HEK293 (cell line): Measurements from ENCODE around the gene TRAF1.

Experiments used
- CTCF ChIA-PET: fragments of 350-600 bp; formaldehyde crosslinking; extraction: SDS; loops from one replicate; lab custom pipeline; 2021; ENCODE audit warnings: antibody characterized with exemption; lab: Yijun Ruan, JAX
- POLR2A ChIA-PET: fragments of 300-600 bp; formaldehyde crosslinking; extraction: SDS; loops from one replicate; lab custom pipeline; 2020; ENCODE audit warnings: antibody characterized with exemption, inconsistent platforms; lab: Yijun Ruan, JAX
- H3K27ac ChIP-seq: fragments of 200-500 bp; sonication (Bioruptor generic); 2 replicates; pipeline ENCODE4 v1.5.1; 2014; ENCODE audit warnings: low read depth, low read length, control low read depth, inconsistent platforms; ENCODE audit errors: extremely low read depth
- H3K36me3 ChIP-seq, 2 experiments: fragments of 200-500 bp in 1 of 2; sonication (Bioruptor generic) in 1 of 2; 1 replicate in 1 of 2; 2 replicates in 1 of 2; pipeline ENCODE4 v1.5.1; 2014 to 2017; ENCODE audit warnings: inconsistent platforms in 2 of 2, low read length in 2 of 2; ENCODE audit not compliant: control insufficient read depth in 2 of 2, insufficient read depth in 1 of 2
- H3K4me1 ChIP-seq: fragments of 200-500 bp; sonication (Bioruptor generic); 2 replicates; pipeline ENCODE4 v1.5.1; 2014; ENCODE audit warnings: mild to moderate bottlenecking, low read length, inconsistent platforms; ENCODE audit not compliant: control insufficient read depth, insufficient read depth
- H3K4me3 ChIP-seq: 2 replicates; pipeline ENCODE4 v1.5.1; 2011; ENCODE audit warnings: low read depth, mild to moderate bottlenecking, control low read depth, low read length, moderate library complexity
- H3K9me3 ChIP-seq: fragments of 200-500 bp; sonication (Bioruptor generic); 2 replicates; pipeline ENCODE4 v1.5.1; 2014; ENCODE audit warnings: low read depth, low read length, inconsistent platforms; ENCODE audit not compliant: control insufficient read depth, insufficient read depth
- KLF1 ChIP-seq: fragments of 450-650 bp; formaldehyde crosslinking; IDR thresholded peaks from 2 replicates; pipeline ENCODE4 v1.5.1; 2016; ENCODE audit warnings: missing biosample characterization, missing genetic modification characterization
- OVOL3 ChIP-seq: fragments of 450-650 bp; formaldehyde crosslinking; IDR thresholded peaks from 2 replicates; pipeline ENCODE4 v1.5.1; 2016; ENCODE audit warnings: missing biosample characterization, missing genetic modification characterization
- SCRT1 ChIP-seq: fragments of 450-650 bp; formaldehyde crosslinking; IDR thresholded peaks from 2 replicates; pipeline ENCODE4 v1.5.1; 2016; ENCODE audit warnings: missing biosample characterization, missing genetic modification characterization, borderline replicate concordance
- SETDB1 ChIP-seq: IDR thresholded peaks from one replicate; pipeline ENCODE4 v1.6.1; 2017; ENCODE audit warnings: mild to moderate bottlenecking, low read length, moderate library complexity, mixed read lengths; ENCODE audit not compliant: insufficient read length
- ZFHX2 ChIP-seq: fragments of 450-650 bp; formaldehyde crosslinking; conservative IDR thresholded peaks from 2 replicates; pipeline ENCODE4 v1.5.1; 2016; ENCODE audit warnings: missing biosample characterization, missing genetic modification characterization
- ZNF248 ChIP-seq: fragments of 450-650 bp; formaldehyde crosslinking; IDR thresholded peaks from 2 replicates; pipeline ENCODE4 v1.5.1; 2017; ENCODE audit warnings: missing biosample characterization, missing genetic modification characterization
- ZNF350 ChIP-seq: fragments of 450-650 bp; formaldehyde crosslinking; IDR thresholded peaks from 2 replicates; pipeline ENCODE4 v1.5.0; 2017; ENCODE audit warnings: missing biosample characterization, mild to moderate bottlenecking, missing genetic modification characterization
- ZNF416 ChIP-seq: fragments of 450-650 bp; formaldehyde crosslinking; IDR thresholded peaks from 2 replicates; pipeline ENCODE4 v1.5.1; 2016; ENCODE audit warnings: missing biosample characterization, missing genetic modification characterization
- ZNF510 ChIP-seq: fragments of 450-650 bp; formaldehyde crosslinking; IDR thresholded peaks from 2 replicates; pipeline ENCODE4 v1.5.1; 2018; ENCODE audit warnings: mild to moderate bottlenecking, missing genetic modification characterization, missing biosample characterization; ENCODE audit not compliant: insufficient replicate concordance
- ZNF521 ChIP-seq: fragments of 450-650 bp; formaldehyde crosslinking; IDR thresholded peaks from 2 replicates; pipeline ENCODE4 v1.5.1; 2017; ENCODE audit warnings: missing biosample characterization, mild to moderate bottlenecking, missing genetic modification characterization
- ZNF555 ChIP-seq: fragments of 450-650 bp; formaldehyde crosslinking; conservative IDR thresholded peaks from 2 replicates; pipeline ENCODE4 v1.5.1; 2017; ENCODE audit warnings: missing biosample characterization, mild to moderate bottlenecking, missing genetic modification characterization, inconsistent platforms
- ZNF76 ChIP-seq: fragments of 450-650 bp; formaldehyde crosslinking; IDR thresholded peaks from 2 replicates; pipeline ENCODE4; 2016; ENCODE audit warnings: low read depth, missing biosample characterization, missing genetic modification characterization, borderline replicate concordance
- TF ChIP-seq, protein P1 (sequence below): fragments of 450-650 bp; formaldehyde crosslinking; IDR thresholded peaks from 2 replicates; pipeline ENCODE4 v1.5.1; 2016; ENCODE audit warnings: missing biosample characterization, missing genetic modification characterization
- TF ChIP-seq, protein P2 (sequence below): fragments of 450-650 bp; formaldehyde crosslinking; IDR thresholded peaks from 2 replicates; pipeline ENCODE4 v1.5.1; 2016; ENCODE audit warnings: missing biosample characterization, missing genetic modification characterization
- TF ChIP-seq, protein P3 (sequence below): fragments of 450-650 bp; formaldehyde crosslinking; IDR thresholded peaks from 2 replicates; pipeline ENCODE4 v1.5.1; 2016; ENCODE audit warnings: missing biosample characterization, missing genetic modification characterization, borderline replicate concordance
- TF ChIP-seq, protein P4 (sequence below): fragments of 450-650 bp; formaldehyde crosslinking; IDR thresholded peaks from 2 replicates; pipeline ENCODE4 v1.5.1; 2016; ENCODE audit warnings: missing biosample characterization, missing genetic modification characterization, borderline replicate concordance

TRAF1 gene

DNA sequence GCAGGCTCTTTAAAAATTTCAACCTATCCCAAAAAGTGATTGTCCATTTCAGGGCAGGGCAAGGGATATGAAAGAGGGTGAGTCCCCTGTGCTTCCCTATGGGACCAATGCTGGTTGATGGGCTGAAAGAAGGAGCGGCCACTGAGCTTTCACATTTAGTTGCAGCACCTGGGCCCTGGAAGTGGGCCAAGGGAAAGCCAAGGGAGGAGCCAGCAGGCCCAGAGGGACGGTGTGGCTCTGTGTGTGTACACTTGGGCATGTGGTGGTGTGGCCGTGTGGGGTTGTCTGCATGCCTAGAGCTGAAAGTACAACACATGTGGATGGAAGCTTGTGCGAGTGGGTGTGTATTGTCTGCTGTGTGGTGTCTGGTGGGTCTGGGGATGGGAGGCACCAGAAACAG, 69.9 kb downstream of the TRAF1 start:
- no peak overlapping the region for H3K4me3 ChIP-seq
- ChIA-PET POLR2A (interaction anchor here (0.6 to 0.7 kb wide), 2 partner anchors 9 to 64 kb away, joined by 3 read pairs; partner anchors contain the start of gene FBXW2), CTCF (interaction anchor here (0.6 kb wide), 1 partner anchor 103 kb away, joined by 3 read pairs; no protein-coding TSS in a partner anchor)
- no peaks in the 10 kb centered on the region for H3K9me3 ChIP-seq
- no peaks in the 10 kb centered on the region for H3K4me1 ChIP-seq
- peaks cover 0 to 42% of the 10 kb centered on the region in 2 experiments; a peak in 1 of 3 replicates for H3K36me3 ChIP-seq
- TF ChIP-seq ZNF510 (tag by site-specific recombination) (no peak), ZNF248 (tag by site-specific recombination) (no peak), ZNF555 (tag by site-specific recombination) (no peak), ZNF416 (tag by site-specific recombination) (no peak), KLF1 (tag by site-specific recombination) (no peak), ZNF521 (tag by site-specific recombination) (no peak), ZNF76 (no peak), ZNF350 (tag by site-specific recombination) (no peak), SCRT1 (tag by site-specific recombination) (no peak), OVOL3 (tag by site-specific recombination) (no peak), ZFHX2 (tag by site-specific recombination) (no peak), SETDB1 (no peak)
- TF ChIP-seq, protein P1, sequence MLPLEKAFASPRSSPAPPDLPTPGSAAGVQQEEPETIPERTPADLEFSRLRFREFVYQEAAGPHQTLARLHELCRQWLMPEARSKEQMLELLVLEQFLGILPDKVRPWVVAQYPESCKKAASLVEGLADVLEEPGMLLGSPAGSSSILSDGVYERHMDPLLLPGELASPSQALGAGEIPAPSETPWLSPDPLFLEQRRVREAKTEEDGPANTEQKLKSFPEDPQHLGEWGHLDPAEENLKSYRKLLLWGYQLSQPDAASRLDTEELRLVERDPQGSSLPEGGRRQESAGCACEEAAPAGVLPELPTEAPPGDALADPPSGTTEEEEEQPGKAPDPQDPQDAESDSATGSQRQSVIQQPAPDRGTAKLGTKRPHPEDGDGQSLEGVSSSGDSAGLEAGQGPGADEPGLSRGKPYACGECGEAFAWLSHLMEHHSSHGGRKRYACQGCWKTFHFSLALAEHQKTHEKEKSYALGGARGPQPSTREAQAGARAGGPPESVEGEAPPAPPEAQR (tag by site-specific recombination): no peak
- TF ChIP-seq, protein P2, sequence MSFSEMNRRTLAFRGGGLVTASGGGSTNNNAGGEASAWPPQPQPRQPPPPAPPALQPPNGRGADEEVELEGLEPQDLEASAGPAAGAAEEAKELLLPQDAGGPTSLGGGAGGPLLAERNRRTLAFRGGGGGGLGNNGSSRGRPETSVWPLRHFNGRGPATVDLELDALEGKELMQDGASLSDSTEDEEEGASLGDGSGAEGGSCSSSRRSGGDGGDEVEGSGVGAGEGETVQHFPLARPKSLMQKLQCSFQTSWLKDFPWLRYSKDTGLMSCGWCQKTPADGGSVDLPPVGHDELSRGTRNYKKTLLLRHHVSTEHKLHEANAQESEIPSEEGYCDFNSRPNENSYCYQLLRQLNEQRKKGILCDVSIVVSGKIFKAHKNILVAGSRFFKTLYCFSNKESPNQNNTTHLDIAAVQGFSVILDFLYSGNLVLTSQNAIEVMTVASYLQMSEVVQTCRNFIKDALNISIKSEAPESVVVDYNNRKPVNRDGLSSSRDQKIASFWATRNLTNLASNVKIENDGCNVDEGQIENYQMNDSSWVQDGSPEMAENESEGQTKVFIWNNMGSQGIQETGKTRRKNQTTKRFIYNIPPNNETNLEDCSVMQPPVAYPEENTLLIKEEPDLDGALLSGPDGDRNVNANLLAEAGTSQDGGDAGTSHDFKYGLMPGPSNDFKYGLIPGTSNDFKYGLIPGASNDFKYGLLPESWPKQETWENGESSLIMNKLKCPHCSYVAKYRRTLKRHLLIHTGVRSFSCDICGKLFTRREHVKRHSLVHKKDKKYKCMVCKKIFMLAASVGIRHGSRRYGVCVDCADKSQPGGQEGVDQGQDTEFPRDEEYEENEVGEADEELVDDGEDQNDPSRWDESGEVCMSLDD: no peak
- TF ChIP-seq, protein P3, sequence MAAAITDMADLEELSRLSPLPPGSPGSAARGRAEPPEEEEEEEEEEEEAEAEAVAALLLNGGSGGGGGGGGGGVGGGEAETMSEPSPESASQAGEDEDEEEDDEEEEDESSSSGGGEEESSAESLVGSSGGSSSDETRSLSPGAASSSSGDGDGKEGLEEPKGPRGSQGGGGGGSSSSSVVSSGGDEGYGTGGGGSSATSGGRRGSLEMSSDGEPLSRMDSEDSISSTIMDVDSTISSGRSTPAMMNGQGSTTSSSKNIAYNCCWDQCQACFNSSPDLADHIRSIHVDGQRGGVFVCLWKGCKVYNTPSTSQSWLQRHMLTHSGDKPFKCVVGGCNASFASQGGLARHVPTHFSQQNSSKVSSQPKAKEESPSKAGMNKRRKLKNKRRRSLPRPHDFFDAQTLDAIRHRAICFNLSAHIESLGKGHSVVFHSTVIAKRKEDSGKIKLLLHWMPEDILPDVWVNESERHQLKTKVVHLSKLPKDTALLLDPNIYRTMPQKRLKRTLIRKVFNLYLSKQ (tag by site-specific recombination): no peak
- TF ChIP-seq, protein P4, sequence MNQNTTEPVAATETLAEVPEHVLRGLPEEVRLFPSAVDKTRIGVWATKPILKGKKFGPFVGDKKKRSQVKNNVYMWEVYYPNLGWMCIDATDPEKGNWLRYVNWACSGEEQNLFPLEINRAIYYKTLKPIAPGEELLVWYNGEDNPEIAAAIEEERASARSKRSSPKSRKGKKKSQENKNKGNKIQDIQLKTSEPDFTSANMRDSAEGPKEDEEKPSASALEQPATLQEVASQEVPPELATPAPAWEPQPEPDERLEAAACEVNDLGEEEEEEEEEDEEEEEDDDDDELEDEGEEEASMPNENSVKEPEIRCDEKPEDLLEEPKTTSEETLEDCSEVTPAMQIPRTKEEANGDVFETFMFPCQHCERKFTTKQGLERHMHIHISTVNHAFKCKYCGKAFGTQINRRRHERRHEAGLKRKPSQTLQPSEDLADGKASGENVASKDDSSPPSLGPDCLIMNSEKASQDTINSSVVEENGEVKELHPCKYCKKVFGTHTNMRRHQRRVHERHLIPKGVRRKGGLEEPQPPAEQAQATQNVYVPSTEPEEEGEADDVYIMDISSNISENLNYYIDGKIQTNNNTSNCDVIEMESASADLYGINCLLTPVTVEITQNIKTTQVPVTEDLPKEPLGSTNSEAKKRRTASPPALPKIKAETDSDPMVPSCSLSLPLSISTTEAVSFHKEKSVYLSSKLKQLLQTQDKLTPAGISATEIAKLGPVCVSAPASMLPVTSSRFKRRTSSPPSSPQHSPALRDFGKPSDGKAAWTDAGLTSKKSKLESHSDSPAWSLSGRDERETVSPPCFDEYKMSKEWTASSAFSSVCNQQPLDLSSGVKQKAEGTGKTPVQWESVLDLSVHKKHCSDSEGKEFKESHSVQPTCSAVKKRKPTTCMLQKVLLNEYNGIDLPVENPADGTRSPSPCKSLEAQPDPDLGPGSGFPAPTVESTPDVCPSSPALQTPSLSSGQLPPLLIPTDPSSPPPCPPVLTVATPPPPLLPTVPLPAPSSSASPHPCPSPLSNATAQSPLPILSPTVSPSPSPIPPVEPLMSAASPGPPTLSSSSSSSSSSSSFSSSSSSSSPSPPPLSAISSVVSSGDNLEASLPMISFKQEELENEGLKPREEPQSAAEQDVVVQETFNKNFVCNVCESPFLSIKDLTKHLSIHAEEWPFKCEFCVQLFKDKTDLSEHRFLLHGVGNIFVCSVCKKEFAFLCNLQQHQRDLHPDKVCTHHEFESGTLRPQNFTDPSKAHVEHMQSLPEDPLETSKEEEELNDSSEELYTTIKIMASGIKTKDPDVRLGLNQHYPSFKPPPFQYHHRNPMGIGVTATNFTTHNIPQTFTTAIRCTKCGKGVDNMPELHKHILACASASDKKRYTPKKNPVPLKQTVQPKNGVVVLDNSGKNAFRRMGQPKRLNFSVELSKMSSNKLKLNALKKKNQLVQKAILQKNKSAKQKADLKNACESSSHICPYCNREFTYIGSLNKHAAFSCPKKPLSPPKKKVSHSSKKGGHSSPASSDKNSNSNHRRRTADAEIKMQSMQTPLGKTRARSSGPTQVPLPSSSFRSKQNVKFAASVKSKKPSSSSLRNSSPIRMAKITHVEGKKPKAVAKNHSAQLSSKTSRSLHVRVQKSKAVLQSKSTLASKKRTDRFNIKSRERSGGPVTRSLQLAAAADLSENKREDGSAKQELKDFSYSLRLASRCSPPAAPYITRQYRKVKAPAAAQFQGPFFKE (tag by site-specific recombination): no peak
- no peak overlapping the region for H3K27ac ChIP-seq
